Mononuclear cell (primary cell): ENCODE data around the gene ZBTB11. TPM values are rescaled to one million over a fixed set of nuclear protein-coding genes. Genes with fewer than 3 reads are reported as not detected.

Experiments used
- H3K27me3 ChIP-seq: 2 replicates; pipeline ENCODE4 v1.6.0; 2011; ENCODE audit warnings: low read length, control low read depth; ENCODE audit not compliant: insufficient read depth
- H3K4me1 ChIP-seq: 2 replicates; pipeline ENCODE4 v1.5.1; 2011; ENCODE audit warnings: mild to moderate bottlenecking, low read length, control low read depth; ENCODE audit not compliant: insufficient read depth
- H3K4me3 ChIP-seq: 2 replicates; pipeline ENCODE4 v1.5.1; 2011; ENCODE audit warnings: mild to moderate bottlenecking, low read length, moderate library complexity
- H3K9me3 ChIP-seq: 2 replicates; pipeline ENCODE4 v1.5.1; 2011; ENCODE audit warnings: low read depth, mild to moderate bottlenecking, control low read depth, low read length
- total RNA-seq: library from RNA; depleted of rRNA; stranded (reverse); fragments of >200 nt; gene quantifications from one replicate; pipeline ENCODE4 v1.2.3, GENCODE V29; 2012

The ZBTB11 gene
- total RNA-seq, 1 donor: 96.2 TPM

DNA sequence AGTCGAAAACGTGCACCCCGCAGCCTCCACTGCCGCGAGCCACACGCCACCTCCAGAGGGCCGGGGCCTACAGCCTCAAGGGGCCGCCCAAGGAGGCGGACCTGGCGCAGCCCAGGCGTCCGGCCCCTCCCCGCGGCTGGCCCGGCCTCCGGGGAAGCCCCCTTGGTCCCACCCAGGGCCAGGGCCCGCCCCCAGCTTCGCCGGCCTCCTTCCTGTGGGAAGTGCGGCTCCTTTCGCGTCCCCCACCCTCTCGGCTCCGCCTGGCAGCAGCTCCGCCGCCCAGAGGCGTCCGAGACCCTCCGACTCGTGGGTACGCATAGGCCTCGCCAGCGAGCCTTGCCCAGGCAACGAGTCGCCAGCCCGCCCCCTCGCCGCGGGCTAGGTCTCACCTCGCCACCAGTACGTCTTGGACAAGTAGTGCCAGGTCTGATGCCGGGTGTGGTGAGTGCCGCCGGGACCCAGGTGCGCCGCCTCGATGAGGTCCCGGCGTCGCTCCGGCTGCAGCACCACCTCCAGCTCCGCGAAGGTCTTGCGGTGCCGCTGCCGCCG lies 642 bp downstream of the ZBTB11 start:
- Histone ChIP-seq H3K4me1 (peaks cover 29% of the 10 kb centered on the region), H3K4me3 (peak overlapping the region; percentile 95), H3K27me3 (no peaks in the 10 kb centered on the region)

DNA sequence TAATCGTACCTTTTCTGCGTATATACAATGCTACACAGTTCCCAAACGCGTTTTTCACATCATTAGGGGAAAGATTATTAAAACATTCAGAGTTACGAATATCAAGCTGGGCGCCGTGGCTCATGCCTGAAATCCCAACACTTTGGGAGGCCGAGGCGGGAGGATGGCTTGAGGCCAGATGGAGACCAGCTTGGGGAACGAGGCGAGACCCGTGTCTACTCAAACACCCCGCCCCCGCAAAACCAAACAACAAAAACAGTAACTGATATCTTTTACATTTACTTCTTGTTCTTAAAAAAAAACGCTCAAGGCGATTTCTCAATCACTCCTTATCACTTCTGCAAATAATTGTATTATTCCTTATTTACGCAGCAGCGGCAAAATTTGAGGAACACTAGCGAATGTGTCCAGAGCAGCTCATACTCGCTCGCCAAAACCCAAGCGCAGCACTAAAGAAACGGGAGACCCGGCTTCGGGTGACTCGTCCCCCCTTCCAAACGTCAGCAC lies 1.2 kb downstream of the ZBTB11 start:
- Histone ChIP-seq H3K9me3 (no peaks in the 10 kb centered on the region), H3K27me3 (no peaks in the 10 kb centered on the region), H3K4me3 (peak overlapping the region; percentile 95), H3K4me1 (peaks cover 29% of the 10 kb centered on the region)

More for the DNA sequence above, 642 bp downstream of the ZBTB11 start:
- no peaks in the 10 kb centered on the region for H3K9me3 ChIP-seq

DNA sequence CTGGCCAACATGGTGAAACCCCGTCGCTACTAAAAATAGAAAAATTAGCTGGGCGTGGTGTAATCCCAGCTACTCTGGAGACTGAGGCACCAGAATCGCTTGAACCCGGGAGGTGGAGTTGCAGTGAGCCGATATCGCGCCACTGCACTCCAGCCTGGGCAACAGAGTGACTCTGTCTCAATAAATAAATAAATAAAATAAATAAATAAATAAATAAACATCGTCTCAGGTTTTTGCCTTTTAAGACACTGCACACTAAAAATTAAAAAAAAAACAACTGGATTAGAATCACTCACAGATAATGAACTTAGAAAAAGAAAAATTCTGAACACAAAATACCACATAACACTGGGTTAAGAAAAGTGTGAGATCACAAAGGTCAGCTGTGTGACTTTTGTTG lies 2.4 kb downstream of the ZBTB11 start:
- Histone ChIP-seq H3K4me1 (peaks cover 29% of the 10 kb centered on the region), H3K9me3 (no peaks in the 10 kb centered on the region), H3K27me3 (no peaks in the 10 kb centered on the region), H3K4me3 (no peak overlapping the region)

DNA sequence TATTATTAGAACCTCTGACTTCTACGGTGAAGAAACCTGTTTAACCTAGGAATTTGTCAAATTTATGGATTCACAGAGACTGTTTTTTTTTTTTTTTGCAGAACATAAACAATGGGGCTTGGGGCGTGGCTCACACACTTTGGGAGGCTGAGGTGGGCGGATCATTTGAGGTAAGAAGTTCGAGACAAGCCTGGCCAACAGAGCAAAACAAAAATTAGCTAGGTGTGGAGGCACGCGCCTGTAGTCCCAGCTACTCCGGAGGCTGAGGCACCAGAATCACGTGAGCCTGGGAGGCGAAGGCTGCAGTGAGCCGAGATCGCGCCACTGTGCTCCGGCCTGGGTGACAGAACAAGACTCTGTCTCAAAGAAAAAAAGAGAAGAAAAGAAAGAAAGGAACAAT lies 3.0 kb downstream of the ZBTB11 start:
- Histone ChIP-seq H3K4me3 (no peak overlapping the region), H3K4me1 (peaks cover 29% of the 10 kb centered on the region), H3K27me3 (no peaks in the 10 kb centered on the region), H3K9me3 (no peaks in the 10 kb centered on the region)

DNA sequence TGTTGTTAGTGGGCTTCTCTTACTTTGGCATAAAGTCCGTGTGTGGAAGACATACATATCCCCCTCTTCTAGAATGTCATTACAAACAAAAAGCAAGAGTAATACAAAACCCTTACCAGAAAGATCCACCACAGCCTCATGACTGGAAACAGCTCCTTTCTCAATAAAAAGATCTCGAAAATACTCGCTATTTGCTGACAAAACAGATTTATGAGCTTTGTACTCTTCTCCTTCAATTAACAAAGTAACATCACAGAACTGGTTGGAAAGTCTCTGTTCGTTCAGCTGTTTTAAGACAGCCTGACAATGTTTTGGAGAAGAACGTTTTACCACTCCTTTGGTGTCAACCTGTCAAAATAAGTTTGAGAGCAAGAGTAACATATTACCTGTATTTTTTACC lies 5.9 kb downstream of the ZBTB11 start:
- Histone ChIP-seq H3K4me1 (peaks cover 20% of the 10 kb centered on the region), H3K9me3 (no peaks in the 10 kb centered on the region), H3K27me3 (no peaks in the 10 kb centered on the region), H3K4me3 (no peak overlapping the region)

DNA sequence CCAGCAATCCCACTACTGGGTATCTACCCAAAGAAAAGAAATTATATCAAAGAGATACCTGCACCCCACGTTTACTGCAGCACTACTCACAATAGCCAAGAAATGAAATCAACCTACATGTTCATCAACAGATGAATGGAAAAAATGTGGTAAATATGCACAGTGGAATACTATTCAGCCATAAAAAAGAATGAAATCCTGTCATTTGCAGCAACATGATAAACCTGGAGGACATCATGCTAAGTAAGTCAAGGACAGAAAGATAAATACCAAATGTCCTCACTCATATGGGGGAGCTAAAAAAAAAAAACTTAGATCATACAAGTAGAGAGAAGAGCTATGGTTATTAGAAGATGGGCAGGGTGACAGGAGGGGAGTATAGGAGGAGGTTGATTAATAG lies 9.1 kb downstream of the ZBTB11 start:
- Histone ChIP-seq H3K4me3 (no peak overlapping the region), H3K4me1 (peaks cover 3% of the 10 kb centered on the region), H3K9me3 (no peaks in the 10 kb centered on the region), H3K27me3 (no peaks in the 10 kb centered on the region)

DNA sequence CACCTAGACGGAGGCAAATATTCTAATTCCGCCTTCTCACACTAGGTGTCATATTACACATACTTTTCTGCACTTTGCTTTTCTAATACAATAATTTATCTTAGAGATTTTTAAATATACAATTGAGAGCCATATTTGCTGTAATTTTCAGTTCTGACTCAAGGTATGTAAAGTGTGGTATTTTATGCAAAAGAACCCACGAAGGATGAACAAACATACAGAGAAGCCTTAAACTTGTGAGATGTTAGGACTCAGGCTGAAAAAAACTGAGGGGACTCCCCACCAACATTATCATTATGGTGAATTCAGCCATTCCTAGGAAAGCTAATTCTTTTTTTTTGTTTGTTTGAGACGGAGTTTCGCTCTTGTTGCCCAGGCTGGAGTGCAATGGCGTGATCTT lies 9.6 kb downstream of the ZBTB11 start:
- Histone ChIP-seq H3K9me3 (no peaks in the 10 kb centered on the region), H3K4me3 (no peak overlapping the region), H3K4me1 (peaks cover under 1% of the 10 kb centered on the region), H3K27me3 (no peaks in the 10 kb centered on the region)

DNA sequence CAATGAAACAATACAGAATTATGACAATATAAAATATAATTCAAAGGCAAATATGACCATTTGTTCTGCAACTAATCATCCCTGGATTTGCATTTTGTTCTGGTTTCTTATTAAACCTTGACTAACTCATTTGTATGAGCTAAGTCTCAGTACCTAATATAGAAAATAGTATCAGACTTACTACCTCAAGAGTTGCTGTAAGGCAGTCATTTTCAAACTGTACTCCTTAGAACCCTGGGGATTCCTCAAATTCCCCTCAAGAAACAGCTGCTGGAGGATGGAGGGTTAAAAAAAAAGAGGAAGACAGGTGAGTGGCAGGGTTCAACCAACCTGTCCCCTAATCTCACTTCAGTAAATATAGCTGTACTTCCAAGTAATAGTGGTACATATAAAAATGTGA lies 11.1 kb downstream of the ZBTB11 start:
- Histone ChIP-seq H3K4me3 (no peak overlapping the region), H3K27me3 (no peaks in the 10 kb centered on the region), H3K9me3 (no peaks in the 10 kb centered on the region), H3K4me1 (no peaks in the 10 kb centered on the region)

DNA sequence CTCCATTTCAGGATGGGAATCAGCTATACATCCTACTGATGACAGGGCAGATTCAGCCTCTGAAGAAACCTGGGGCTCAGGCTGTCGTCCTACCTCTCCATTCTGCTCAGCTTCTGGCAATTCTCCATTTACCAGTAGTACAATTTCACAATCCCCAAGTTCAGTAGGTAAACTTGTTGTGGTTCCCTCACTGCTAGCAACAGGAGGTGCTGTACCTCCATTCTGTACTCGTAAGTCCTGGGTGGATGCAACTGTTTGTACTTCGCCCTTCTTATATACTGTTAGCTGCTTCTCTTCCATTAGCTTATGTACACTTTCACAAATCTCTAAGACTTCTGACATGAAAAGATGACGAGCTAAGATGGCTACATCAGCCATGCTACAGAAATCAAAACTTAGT lies 11.6 kb downstream of the ZBTB11 start:
- Histone ChIP-seq H3K27me3 (no peaks in the 10 kb centered on the region), H3K9me3 (no peaks in the 10 kb centered on the region), H3K4me1 (no peaks in the 10 kb centered on the region), H3K4me3 (no peak overlapping the region)

DNA sequence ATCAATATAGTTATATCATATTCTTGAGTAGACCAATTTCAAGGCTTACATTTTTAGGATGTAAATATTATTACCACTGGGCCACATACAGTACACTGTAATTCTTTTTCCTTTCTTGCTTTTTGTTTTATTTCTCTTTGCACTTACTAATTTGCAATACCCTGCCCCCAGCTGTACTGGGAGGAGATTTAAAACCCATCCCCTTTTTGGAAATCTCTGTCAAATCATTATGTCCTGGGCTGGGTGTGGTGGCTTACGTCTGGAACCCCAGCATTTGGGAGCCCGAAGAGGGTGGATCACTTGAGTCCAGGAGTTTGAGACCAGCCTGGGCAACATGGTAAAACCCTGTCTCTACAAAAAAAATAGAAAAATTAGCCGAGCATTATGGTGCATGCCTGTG lies 16.2 kb downstream of the ZBTB11 start:
- no peaks in the 10 kb centered on the region for H3K27me3 ChIP-seq
- no peaks in the 10 kb centered on the region for H3K9me3 ChIP-seq
- no peaks in the 10 kb centered on the region for H3K4me1 ChIP-seq
- no peak overlapping the region for H3K4me3 ChIP-seq

DNA sequence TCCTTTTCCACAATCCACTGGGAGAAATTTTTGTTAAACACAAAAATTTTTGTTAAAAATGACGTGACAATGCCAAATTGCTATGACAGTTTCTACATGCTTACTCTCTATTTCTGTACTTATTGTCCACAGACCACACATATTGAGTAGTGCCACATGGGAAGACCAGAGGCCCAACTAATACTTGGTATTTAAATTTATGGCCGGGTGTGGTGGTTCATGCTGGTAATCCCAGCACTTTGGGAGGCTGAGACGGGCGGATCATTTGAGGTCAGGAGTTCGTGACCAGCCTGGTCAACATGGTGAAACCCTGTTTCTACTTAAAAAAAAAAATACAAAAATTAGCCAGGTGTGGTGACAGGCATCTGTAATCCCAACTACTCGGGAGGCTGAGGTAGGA lies 20.3 kb downstream of the ZBTB11 start:
- Histone ChIP-seq H3K4me3 (no peak overlapping the region), H3K27me3 (no peaks in the 10 kb centered on the region), H3K4me1 (no peaks in the 10 kb centered on the region), H3K9me3 (no peaks in the 10 kb centered on the region)

DNA sequence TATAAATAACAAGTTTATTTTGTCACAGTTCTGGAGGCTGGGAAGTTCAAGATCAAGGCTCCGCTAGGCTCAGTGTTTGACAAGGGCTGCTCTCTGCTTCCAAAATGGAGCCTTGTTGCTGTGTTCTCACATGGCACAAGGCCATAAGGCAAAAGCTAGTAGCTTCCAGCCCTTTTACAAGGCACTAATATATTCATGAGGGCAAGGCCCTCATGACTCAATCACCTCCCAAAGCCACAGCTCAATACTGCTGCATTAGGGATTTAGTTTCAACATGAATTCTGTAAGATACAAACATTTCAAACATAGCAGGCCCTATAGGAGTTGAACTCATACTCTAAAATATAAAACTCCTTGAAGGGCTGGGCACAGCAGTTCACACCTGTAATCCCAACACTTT lies 30.2 kb downstream of the ZBTB11 start:
- Histone ChIP-seq H3K4me1 (peaks cover 19% of the 10 kb centered on the region), H3K27me3 (no peaks in the 10 kb centered on the region), H3K9me3 (no peaks in the 10 kb centered on the region), H3K4me3 (no peak overlapping the region)

DNA sequence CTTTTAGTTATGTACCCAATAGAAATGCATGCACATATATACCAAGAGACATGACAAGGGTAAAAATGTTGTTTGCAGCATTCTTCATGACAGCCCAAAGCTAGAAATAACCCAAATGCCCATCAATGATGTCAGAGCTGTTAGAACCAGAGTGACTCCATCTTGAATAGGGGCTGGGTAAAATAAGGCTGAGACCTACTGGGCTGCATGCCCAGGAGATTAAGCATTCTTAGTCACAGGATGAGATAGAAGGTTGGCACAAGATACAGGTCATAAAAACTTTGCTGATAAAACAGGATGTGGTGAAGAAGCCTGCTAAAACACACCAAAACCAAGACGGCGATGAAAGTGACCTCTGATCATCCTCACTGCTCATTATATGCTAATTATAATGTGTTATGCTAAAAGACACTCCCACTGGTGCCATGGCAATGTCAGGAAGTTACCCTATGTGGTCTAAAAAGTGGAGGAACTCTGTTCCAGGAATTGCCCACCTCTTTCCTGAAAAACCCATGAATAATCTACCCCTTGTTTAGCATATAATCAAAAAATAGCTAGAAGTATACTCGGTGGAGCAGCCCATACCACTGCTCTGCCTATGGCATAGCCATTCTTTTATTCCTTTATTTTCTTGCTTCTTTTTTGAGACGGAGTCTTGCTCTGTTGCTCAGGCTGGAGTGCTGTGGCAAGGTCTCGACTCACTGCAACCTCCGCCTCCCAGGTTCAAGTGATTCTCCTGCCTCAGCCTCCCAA lies 32.9 kb downstream of the ZBTB11 start:
- Histone ChIP-seq H3K27me3 (no peaks in the 10 kb centered on the region), H3K9me3 (no peaks in the 10 kb centered on the region), H3K4me3 (no peak overlapping the region), H3K4me1 (peaks cover 19% of the 10 kb centered on the region)

DNA sequence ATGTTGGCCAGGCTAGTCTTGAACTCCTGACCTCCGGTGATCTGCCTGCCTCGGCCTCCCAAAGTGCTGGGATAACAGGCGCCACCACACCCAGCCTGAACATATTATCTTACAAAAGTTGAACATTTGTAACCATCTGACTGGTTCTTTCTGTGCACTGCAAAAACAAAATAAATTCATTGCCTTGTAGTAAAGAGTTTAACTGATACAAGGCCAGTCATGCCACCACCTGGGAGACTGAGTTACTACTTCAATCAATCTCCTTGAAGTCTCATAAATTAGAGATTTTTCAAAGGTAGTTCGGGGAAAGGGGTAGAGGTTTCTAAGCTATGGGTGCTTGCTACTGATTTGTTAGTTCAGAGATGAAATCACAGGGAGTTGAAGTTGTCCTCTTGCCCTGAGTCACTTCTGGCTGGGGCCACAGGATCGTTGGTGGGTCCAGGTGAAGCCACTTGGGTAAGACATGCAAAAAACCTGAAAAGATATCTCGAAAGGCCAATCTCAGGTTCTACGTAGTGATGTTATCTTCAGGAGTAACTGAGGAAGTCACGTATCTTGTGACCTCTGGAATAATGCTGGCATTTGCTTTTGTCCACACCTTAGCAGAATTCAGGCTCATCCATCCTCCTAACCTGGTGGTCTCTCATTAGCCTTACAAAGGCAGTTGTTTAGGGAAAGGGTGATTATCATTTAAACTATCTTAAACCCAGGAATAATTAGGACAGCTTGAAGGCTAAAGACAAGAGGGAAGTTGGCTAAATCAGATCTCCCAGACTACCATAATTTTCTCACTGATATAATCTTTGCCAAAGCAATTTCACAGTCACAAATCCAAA lies 33.7 kb downstream of the ZBTB11 start:
- peaks cover 19% of the 10 kb centered on the region for H3K4me1 ChIP-seq
- H3K4me3 ChIP-seq: no peak overlapping the region
- H3K27me3 ChIP-seq: no peaks in the 10 kb centered on the region
- no peaks in the 10 kb centered on the region for H3K9me3 ChIP-seq

DNA sequence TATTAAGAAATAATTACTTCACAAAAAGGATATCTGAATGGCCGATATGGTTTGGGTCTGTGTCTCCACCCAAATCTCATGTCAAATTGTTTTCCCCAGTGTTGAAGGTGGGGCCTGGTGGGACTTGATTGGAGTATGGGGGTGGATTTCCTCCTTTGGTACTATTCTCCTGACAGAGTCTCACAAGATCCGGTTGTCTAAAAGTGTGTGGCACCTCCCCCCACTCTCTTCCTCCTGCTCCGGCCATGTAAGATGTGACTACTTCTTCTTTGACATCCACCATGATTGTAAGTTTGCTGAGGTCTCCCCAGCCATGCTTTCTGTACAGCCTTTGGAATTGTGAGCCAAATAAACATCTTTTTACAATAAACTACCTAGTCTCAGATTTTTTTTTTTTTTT lies 34.5 kb downstream of the ZBTB11 start:
- H3K4me1 ChIP-seq: peaks cover 19% of the 10 kb centered on the region
- H3K27me3 ChIP-seq: no peaks in the 10 kb centered on the region
- no peak overlapping the region for H3K4me3 ChIP-seq
- H3K9me3 ChIP-seq: no peaks in the 10 kb centered on the region
